Umbilical cord (tissue), 2 donors: ENCODE results near the gene COL5A1. TPM values are rescaled to one million over a fixed set of nuclear protein-coding genes. Genes with fewer than 3 reads are reported as not detected.
"Not testable (repeated sequence)": the region's sequence is repeated elsewhere in the genome, so short reads cannot be mapped to it uniquely, and the experiment has no call there.

Experiments used
- DNase-seq: peaks from one replicate; pipeline ENCODE4 v3.0.0-alpha.2; 2015; ENCODE audit warnings: low spot score
- total RNA-seq: library from RNA; depleted of rRNA; stranded (reverse); fragments of >200 nt; gene quantifications from one replicate; pipeline ENCODE4 v1.2.3, GENCODE V29; 2014; ENCODE audit warnings: low replicate concordance; ENCODE audit not compliant: insufficient read depth

Gene COL5A1
- total RNA-seq, 1 donor from 2014 or later: 1,367 TPM

GRCh38 chr9:134638502-134639090 is 3.0 kb upstream of the COL5A1 start:
- DNase-seq: no peak

- DNase-seq: no peak
Observed at GRCh38 chr9:134639994-134640393, 1.6 kb upstream of the COL5A1 start.

- DNase-seq: no peak
Observed at GRCh38 chr9:134640506-134641172, 964 bp upstream of the COL5A1 start.

- DNase-seq: no peak
Observed at GRCh38 chr9:134641990-134642384, 384 bp downstream of the COL5A1 start.

GRCh38 chr9:134642385-134643181 is 980 bp downstream of the COL5A1 start:
- peak; percentile 88 for DNase-seq

- DNase-seq: no peak
Observed at GRCh38 chr9:134643222-134643671, 1.6 kb downstream of the COL5A1 start.

- DNase-seq: not testable (repeated sequence)
Observed at GRCh38 chr9:134644401-134644724, 2.8 kb downstream of the COL5A1 start.

GRCh38 chr9:134644725-134645606 is 3.4 kb downstream of the COL5A1 start:
- DNase-seq: peak; percentile 97

GRCh38 chr9:134645607-134646365 is 4.2 kb downstream of the COL5A1 start:
- no peak for DNase-seq

- no peak for DNase-seq
Observed at GRCh38 chr9:134647359-134648080, 5.9 kb downstream of the COL5A1 start.

- DNase-seq: no peak
Observed at GRCh38 chr9:134648701-134649530, 7.3 kb downstream of the COL5A1 start.

GRCh38 chr9:134650431-134651190 is 9.0 kb downstream of the COL5A1 start:
- no peak for DNase-seq

GRCh38 chr9:134651226-134651905 is 9.8 kb downstream of the COL5A1 start:
- no peak for DNase-seq

- DNase-seq: no peak
Observed at GRCh38 chr9:134652291-134653225, 11.0 kb downstream of the COL5A1 start.

GRCh38 chr9:134653259-134654009 is 11.8 kb downstream of the COL5A1 start:
- no peak for DNase-seq

- DNase-seq: no peak
Observed at GRCh38 chr9:134655101-134655500, 13.5 kb downstream of the COL5A1 start.
